GM12891 (cell line): ENCODE data around the gene THSD4.

ENCODE experiments used
- PAX5 ChIP-seq: IDR thresholded peaks from 2 replicates; pipeline ENCODE4 v1.6.1; 2011; ENCODE audit warnings: low read length, moderate library complexity, mild to moderate bottlenecking; ENCODE audit not compliant: insufficient read depth, severe bottlenecking
- POLR2A ChIP-seq: IDR thresholded peaks from 2 replicates; pipeline ENCODE4 v1.6.1; 2011; ENCODE audit warnings: low read depth, low read length, control low read depth
- POLR2AphosphoS5 ChIP-seq: IDR thresholded peaks from 2 replicates; pipeline ENCODE4 v1.6.1; 2011; ENCODE audit warnings: low read depth, low read length, control low read depth
- POU2F2 ChIP-seq: IDR thresholded peaks from 2 replicates; pipeline ENCODE4 v1.6.1; 2011; ENCODE audit warnings: low read depth, mild to moderate bottlenecking, control low read depth, low read length, moderate library complexity
- SPI1 ChIP-seq: IDR thresholded peaks from 2 replicates; pipeline ENCODE4 v1.6.1; 2011; ENCODE audit warnings: low read depth, low read length, control low read depth
- TAF1 ChIP-seq: IDR thresholded peaks from 2 replicates; pipeline ENCODE4 v1.6.1; 2011; ENCODE audit warnings: low read depth, low read length, control low read depth

GRCh38 chr15:71458089-71458660, 342.9 kb downstream of the THSD4 start:
- TF ChIP-seq TAF1: no peak
- TF ChIP-seq POLR2A: no peak
- TF ChIP-seq POLR2AphosphoS5: no peak
- no peak for TF ChIP-seq SPI1
- TF ChIP-seq PAX5: no peak
- TF ChIP-seq POU2F2: no peak
